GM18517 (cell line): ENCODE results near the gene KXD1.
"Not testable (repeated sequence)": the region's sequence is repeated elsewhere in the genome, so short reads cannot be mapped to it uniquely, and the experiment has no call there.

Experiments used
- ATAC-seq: cut with Tn5 transposase; IDR thresholded peaks from one replicate; pipeline ENCODE4 v1.9.1; 2021; ENCODE audit warnings: mild to moderate bottlenecking, moderate library complexity; ENCODE audit not compliant: unreplicated experiment

KXD1 gene

GRCh38 chr19:18533058-18533457, 24.6 kb upstream of the KXD1 start:
- no peak for ATAC-seq

DNA sequence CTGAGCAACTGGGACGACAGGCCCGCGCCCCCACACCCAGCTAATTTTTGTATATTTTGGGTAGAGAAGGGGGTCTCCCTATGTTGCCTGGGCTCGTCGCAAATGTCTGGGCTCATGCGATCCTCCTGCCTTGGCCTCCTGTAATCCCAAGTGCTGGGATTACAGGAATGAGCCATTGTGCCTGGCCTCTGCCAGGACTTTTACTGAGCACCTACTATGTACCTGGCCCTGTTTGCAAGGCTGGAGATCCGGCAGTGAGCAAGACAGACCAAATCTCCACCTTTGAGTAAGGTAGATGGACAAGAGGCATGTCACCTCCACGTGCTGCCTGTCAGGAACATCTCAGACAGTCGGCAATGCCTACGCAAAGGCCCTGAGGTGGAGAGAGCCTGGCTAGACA, 21.2 kb upstream of the KXD1 start:
- ATAC-seq, result no peak

- ATAC-seq, result no peak
Observed at GRCh38 chr19:18537431-18537830, 20.2 kb upstream of the KXD1 start.

DNA sequence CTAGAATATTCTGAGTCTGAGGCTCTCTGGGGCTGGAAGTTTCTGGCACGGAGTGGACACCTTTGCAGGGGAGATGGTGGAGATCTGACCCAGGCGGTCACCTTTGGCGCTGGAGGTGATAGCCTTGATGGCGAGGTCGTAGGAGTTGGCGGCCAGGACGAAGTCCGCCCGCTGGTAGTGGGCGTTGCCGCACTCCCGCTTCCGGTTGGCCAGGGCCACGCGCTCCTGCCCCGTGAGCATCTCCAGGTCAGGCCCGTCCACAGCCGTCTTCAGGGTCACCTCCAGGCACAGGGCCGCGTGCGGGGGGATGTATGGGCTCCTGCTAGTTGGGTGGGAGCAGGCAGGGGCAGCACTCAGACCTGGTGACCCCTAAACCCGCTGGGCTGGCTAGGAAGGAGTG, 19.6 kb upstream of the KXD1 start:
- no peak for ATAC-seq

DNA sequence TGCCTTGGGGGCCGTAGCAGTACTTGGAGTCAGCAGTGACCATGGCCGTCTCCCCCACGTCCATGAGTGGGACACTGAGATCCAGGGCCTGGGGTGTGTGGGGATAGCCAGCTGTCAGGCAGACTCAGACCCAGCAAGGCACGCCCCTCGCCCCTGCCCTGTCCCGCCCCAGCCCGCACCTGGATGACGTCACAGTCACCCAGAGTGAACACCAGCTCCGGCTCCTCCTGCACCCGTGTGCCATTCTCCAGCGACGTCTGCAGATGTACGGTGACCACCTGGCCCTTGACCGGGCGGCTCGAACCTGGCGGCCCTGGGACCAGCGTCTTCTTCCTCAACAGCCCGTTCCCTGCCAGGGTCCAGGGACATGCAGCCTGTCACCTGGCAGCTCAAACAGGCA, 18.3 kb upstream of the KXD1 start:
- no peak for ATAC-seq

- not testable (repeated sequence) for ATAC-seq
Observed at GRCh38 chr19:18540200-18540599, 17.5 kb upstream of the KXD1 start.

DNA sequence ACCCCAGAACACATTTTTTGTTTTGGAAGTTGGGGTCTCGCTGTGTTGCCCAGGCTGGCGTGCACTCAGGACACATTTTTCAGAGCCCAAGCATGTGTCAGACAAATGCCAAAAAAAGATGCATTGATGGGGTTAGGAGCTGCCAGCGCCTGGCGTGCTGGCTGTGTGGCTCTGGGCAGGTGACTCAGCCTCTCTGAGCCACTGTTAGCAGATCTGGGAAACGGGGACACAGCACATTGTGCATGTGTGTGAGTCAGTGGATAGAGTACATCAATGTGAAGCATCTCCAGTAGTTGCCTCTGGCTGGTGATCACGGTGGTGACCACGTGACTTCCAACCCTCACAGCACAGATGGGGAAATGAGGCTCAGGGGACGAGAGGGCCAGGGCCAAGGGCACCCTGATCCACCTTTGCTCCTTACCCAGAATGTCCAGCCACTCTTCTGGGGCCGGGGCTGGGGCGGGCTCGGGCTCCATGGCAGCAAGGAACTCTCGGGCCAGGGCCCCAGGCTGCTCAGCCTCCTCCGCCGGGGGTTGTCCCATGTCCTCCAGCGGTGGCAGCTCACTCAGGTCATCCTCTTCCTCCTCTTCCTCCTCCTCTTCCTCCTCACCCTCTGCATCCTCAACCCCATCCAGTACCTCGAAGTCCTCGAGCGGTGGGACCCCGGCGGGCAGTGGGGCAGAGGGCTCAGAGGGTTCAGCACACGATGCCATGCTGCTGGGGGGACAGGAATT, 16.2 kb upstream of the KXD1 start:
- ATAC-seq, result no peak

DNA sequence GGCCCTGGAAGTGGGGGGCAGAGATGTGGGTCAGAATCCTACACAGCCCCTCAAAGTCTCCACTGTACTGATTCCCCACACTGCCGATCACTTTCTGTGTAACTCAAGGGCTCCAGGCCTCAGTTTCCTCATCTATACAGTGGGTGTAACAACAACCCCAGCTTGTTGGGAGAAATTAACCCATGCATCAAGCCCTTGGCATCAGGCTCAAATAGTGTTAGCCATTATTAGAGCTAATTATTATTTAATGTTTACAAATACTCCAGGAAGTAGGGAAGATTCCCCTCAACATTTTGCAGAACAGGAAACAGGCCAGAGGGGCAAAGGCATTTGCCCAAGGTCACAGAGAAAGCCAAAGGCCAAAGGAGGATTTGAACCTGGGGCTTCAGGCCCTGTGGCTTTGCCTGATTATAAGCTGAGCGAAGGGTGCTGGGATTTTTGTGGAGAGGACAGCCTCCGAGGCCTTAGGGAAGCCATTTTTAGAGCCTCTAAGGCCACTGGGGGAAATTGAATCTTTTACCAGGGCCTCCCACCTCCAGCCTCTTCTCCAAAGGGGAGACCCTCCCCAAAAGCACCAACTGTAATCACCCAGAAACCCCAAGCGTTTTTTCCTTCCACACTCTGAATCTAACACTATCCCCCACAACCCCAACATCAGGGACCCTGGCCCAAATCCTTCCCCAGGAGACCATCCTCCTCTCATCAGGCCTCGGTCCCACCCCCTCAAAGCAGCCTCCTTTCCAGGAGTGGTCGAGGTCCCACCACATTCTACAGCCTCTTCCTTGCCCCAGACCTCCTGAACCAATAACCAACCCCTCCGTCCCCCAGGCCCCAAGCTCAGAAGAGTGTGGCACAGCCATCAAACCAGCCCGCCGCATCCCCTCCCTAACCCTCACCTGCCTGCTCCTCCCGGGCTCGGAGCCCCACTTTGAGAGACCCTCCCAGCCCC, 15.4 kb upstream of the KXD1 start:
- ATAC-seq, result no peak

GRCh38 chr19:18542941-18543813, 14.5 kb upstream of the KXD1 start, which contains the start of gene FKBP8:
Gene FKBP8, minus strand, starts transcription at chr19:18543573. Its CDS starts 1,603 bp downstream, at chr19:18541970.
- ATAC-seq, result peak; percentile 78

DNA sequence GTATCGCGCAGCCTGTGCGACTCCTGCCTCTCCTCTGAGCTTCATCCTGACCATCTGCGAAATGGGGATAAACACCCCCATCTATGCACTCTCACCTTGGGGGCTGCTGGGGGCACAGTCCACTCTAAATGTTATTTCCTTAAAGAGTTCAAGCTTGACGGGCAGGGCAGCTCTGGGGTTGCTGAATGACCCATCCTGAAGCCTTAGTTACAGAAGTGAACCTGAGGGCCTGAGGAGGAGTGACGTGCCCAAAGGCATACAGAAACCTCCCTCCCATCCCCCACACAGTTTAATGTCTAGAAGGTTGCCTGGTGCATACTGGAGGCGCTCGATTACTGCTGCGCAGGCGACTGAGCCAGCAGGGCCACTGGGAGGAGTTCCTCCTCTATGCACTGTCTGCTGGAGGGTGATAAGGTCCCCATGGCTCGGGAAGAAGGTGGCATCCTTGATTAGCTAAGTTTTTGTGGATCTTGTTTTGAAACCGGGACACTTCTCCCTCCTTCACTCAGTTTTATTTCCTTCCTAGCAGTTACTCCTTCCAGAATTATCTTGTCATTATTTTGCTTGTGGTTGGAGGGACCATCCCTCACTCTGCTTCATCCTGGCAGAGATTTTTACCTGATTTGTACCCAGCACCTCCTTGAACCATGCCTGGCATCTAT, 13.7 kb upstream of the KXD1 start:
- peak; percentile 43 for ATAC-seq

- ATAC-seq, result no peak
Observed at GRCh38 chr19:18551631-18552030, 6.0 kb upstream of the KXD1 start.

GRCh38 chr19:18558202-18558555, 509 bp downstream of the KXD1 start:
- ATAC-seq, result no peak

DNA sequence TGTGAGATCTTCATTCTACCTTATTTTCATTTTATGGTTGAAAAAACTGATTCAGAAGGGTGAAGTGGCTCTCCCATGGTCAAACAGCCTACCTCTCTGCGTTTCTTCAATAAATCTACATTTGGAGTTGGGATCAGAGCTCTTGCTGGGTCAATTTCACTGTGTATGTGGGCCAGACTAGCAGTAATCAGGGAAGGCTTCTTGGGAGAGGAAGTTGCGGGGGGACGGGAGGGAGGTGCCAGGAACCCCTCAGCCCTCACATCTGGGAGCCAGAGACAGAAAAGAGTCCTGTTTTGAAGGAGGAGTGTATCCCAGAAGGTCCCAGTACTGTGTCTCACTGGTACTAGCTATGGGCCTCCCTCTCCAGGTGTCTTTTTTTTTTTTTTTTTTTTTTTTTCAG, 934 bp downstream of the KXD1 start:
- no peak for ATAC-seq

- ATAC-seq, result no peak
Observed at GRCh38 chr19:18559685-18560084, 2.0 kb downstream of the KXD1 start.

DNA sequence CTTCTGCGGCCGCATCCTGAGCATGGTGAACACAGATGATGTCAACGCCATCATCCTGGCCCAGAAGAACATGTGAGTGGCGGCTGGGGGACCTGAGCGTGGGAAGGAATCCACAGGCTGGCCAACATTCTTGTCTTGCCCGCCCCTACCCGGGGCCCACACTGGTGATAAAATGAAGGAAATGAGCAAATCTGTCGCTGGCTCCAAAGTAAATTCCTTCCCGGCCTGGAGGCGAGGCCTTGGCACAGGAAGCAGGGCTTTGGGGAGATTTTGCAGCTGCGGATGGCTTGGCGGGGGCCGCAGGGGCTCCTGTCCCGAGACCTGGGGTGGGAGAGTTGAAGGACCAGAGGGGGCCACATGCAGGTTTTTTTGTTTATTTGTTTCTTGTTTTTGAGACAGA, 4.4 kb downstream of the KXD1 start:
- ATAC-seq, result no peak

- no peak for ATAC-seq
Observed at GRCh38 chr19:18566953-18567352, 9.3 kb downstream of the KXD1 start.

GRCh38 chr19:18568367-18568766, 10.7 kb downstream of the KXD1 start:
- ATAC-seq, result no peak

DNA sequence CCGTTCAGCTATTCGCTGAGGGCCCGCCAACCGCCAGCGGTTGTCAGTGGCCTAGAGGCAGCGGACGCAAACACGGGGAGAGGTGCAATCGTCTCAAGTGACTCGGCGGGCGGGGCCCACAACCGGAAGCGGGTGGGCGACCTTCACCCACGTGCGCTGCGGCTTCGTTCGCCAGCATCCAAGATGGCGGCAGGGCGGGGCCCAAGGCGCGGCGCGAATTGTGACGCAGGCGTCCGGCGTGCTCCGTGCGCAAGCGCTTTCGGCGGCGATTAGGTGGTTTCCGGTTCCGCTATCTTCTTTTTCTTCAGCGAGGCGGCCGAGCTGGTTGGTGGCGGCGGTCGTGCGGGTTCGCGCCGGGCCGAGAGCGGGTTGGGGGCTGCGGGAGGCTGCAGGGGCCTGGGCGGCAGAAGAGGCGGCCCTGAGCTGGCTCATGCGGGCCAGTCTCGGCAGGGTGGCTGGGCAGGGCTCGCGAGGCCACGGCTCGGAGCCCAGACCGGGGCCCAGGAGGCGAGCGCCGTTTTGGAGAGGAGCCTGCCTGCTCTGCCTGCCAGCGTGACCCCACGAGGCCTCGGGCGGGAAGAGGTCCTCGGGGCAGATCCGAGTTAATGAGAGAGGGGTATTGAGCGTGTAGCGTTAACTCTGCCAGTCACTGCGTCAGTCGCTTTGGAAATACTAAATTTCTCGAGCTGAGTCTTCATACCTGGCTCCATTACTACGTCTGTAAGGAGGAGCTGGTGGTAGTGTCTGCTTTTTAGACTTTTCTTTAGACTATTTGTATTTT, 14.1 kb downstream of the KXD1 start, which contains the start of gene UBA52:
UBA52 (plus strand) TSS at position 294 of the 781 bp plus-strand sequence. CDS start 1,444 bp downstream, outside the sequence.
- peak; percentile 84 for ATAC-seq

- no peak for ATAC-seq
Observed at GRCh38 chr19:18574691-18575291, 17.1 kb downstream of the KXD1 start.
